Tibial artery (tissue), 4 donors: ENCODE results near the gene ZNF512B.
A peak's percentile ranks its signal among the peaks of the same experiment; 100 is the strongest.

Experiments
- DNase-seq, 2 donors: peaks; one replicate each; pipeline ENCODE4 v3.0.0-alpha.2; 2019
- H3K27ac ChIP-seq, 2 donors: fragments of 200-600 bp; sonication (generic) in 1 of 2; 1 replicate in 1 of 2; 2 replicates in 1 of 2; pipeline ENCODE4 v1.5.1; 2018 to 2019; ENCODE audit warnings: mild to moderate bottlenecking in 1 of 2
- H3K27me3 ChIP-seq, 2 donors: fragments of 200-600 bp; sonication (generic) in 1 of 2; one replicate each; pipeline versions ENCODE4 v1.5.1 to v1.6.0; 2016 to 2019
- H3K36me3 ChIP-seq, 3 donors: fragments of 200-600 bp; sonication (generic) in 2 of 3; one replicate each; pipeline ENCODE4 v1.5.1; 2016 to 2019; ENCODE audit warnings: mild to moderate bottlenecking in 2 of 3
- H3K4me1 ChIP-seq, 4 donors: fragments of 200-600 bp; sonication (generic) in 2 of 4; 1 replicate in 3 of 4; 2 replicates in 1 of 4; pipeline ENCODE4 v1.5.1; 2016 to 2019
- H3K4me3 ChIP-seq, 2 donors: fragments of 200-600 bp; sonication (generic) in 1 of 2; 1 replicate in 1 of 2; 2 replicates in 1 of 2; pipeline ENCODE4 v1.5.1; 2018 to 2019; ENCODE audit warnings: mild to moderate bottlenecking in 2 of 2
- H3K9me3 ChIP-seq, 3 donors: fragments of 200-600 bp; sonication (generic) in 1 of 3; one replicate each; pipeline ENCODE4 v1.5.1; 2016 to 2019
- CTCF ChIP-seq, 2 experiments: fragments of 200-600 bp in 1 of 2; fragments of 450-650 bp in 1 of 2; IDR thresholded peaks; one replicate each; pipeline ENCODE4 v1.5.1; 2017 to 2019; ENCODE audit warnings: antibody characterized with exemption in 2 of 2, mild to moderate bottlenecking in 1 of 2, moderate library complexity in 1 of 2
- intact Hi-C: fragments of 100-400 bp; cut with DNase I; formaldehyde crosslinking; loops from one replicate; pipeline ENCODE4 v1.15.0; 2023; ENCODE audit warnings: low total_unique reads

Gene ZNF512B

GRCh38 chr20:63979557-63980316 is 10.0 kb upstream of the ZNF512B start, which contains the start of gene SAMD10:
Gene SAMD10, minus strand, starts transcription at chr20:63979642. Its CDS starts 175 bp downstream, at chr20:63979467.
- peak in 1 of 2 experiments; percentile 15 for TF ChIP-seq CTCF (IDR thresholded peaks at IDR 0.05)
- DNase-seq: peak in 1 of 2 donors; percentile 69
- intact Hi-C loops: loop anchor here (5.0 kb wide), 1 partner anchor 87 kb away; no protein-coding TSS in a partner anchor
- no peaks in the 10 kb centered on the region for H3K9me3 ChIP-seq
- H3K4me3 ChIP-seq: peak within 1 kb of the TSS; percentile 97 to 98
- H3K36me3 ChIP-seq: peaks cover 10 to 23% (median 17%) of the 10 kb centered on the region in 3 donors
- peak within 1 kb of the TSS; percentile 35 to 89 for H3K27ac ChIP-seq
- no peaks in the 10 kb centered on the region for H3K27me3 ChIP-seq
- H3K4me1 ChIP-seq: peaks cover 0 to 51% (median 39%) of the 10 kb centered on the region in 4 donors

- H3K4me1 ChIP-seq: peaks cover 0 to 52% (median 40%) of the 10 kb centered on the region in 4 donors
- H3K36me3 ChIP-seq: peaks cover 5 to 17% (median 12%) of the 10 kb centered on the region in 3 donors
- peak overlapping the region; percentile 58 to 73 for H3K4me3 ChIP-seq
- no peaks in the 10 kb centered on the region for H3K27me3 ChIP-seq
- DNase-seq: no peak
- no peaks in the 10 kb centered on the region for H3K9me3 ChIP-seq
- intact Hi-C loops: loop anchor here (5.0 kb wide), 1 partner anchor 87 kb away; no protein-coding TSS in a partner anchor
- no peak for TF ChIP-seq CTCF (IDR thresholded peaks at IDR 0.05)
- H3K27ac ChIP-seq: peak overlapping the region; percentile 35 to 57
These were observed 9.5 kb upstream of the ZNF512B start for GRCh38 chr20:63979229-63979556.

GRCh38 chr20:63978319-63979228 is 8.8 kb upstream of the ZNF512B start:
- Histone ChIP-seq H3K27me3 (no peaks in the 10 kb centered on the region), H3K4me1 (peaks cover 0 to 58% (median 43%) of the 10 kb centered on the region in 4 donors), H3K36me3 (peaks cover 0 to 12% (median 5%) of the 10 kb centered on the region in 3 donors), H3K9me3 (no peaks in the 10 kb centered on the region), H3K4me3 (peak overlapping the region; percentile 58 to 73), H3K27ac (peak overlapping the region; percentile 35 to 57)
- TF ChIP-seq CTCF (IDR thresholded peaks at IDR 0.05): no peak
- intact Hi-C loops: loop anchor here (5.0 kb wide), 1 partner anchor 86 kb away; no protein-coding TSS in a partner anchor
- DNase-seq: peak in 1 of 2 donors; percentile 81

- Histone ChIP-seq H3K36me3 (peaks cover 0 to 4% (median 1%) of the 10 kb centered on the region in 3 donors), H3K27ac (no peak overlapping the region), H3K4me1 (peaks cover 0 to 55% (median 41%) of the 10 kb centered on the region in 4 donors), H3K4me3 (no peak overlapping the region), H3K9me3 (no peaks in the 10 kb centered on the region), H3K27me3 (no peaks in the 10 kb centered on the region)
- no peak for TF ChIP-seq CTCF (IDR thresholded peaks at IDR 0.05)
- no peak for DNase-seq
- intact Hi-C loops: loop anchor here (5.0 kb wide), 1 partner anchor 86 kb away; no protein-coding TSS in a partner anchor
These were observed 8.1 kb upstream of the ZNF512B start for GRCh38 chr20:63977739-63978276.
